ENCODE data around the gene UFD1.

Gene UFD1

GRCh38 chr22:19517919-19518611, 39.1 kb upstream of the UFD1 start:
- H3K27me3 ChIP-seq (ENCODE audit: low read depth, low read length), result 0 out of 2 replicates have a peak, but pooled peaks cover under 1% of the 10 kb centered on the region
- H3K36me3 ChIP-seq (replicated peaks; ENCODE audit: low read depth, low read length), result peaks cover 37% of the 10 kb centered on the region
- H3K79me2 ChIP-seq (ENCODE audit: low read length), result no peaks in the 10 kb centered on the region
- TF ChIP-seq EZH2phosphoT487 (IDR thresholded peaks at IDR 0.05; ENCODE audit: low read depth), result no peak
- TF ChIP-seq CTCF (IDR thresholded peaks at IDR 0.05; ENCODE audit: low read depth, low read length), result no peak
- no peaks in the 10 kb centered on the region for H3K4me1 ChIP-seq (ENCODE audit: low read length)
- H3K9ac ChIP-seq (ENCODE audit: low read length), result no peak overlapping the region
- no peak overlapping the region for H2AFZ ChIP-seq (ENCODE audit: low read depth, low read length)
- H3K4me3 ChIP-seq (ENCODE audit: low read length), result no peak overlapping the region
- H3K4me2 ChIP-seq (ENCODE audit: low read length), result no peak overlapping the region
- H4K20me1 ChIP-seq (ENCODE audit: insufficient read depth, low read length), result no peaks in the 10 kb centered on the region
- no peaks in the 10 kb centered on the region for H3K9me3 ChIP-seq (ENCODE audit: insufficient read depth, low read length)
- H3K27ac ChIP-seq (ENCODE audit: low read length), result no peak overlapping the region

- Histone ChIP-seq H3K9me3 (ENCODE audit: insufficient read depth, low read length) (no peaks in the 10 kb centered on the region), H4K20me1 (ENCODE audit: insufficient read depth, low read length) (no peaks in the 10 kb centered on the region; the same call in 1 of the 2 replicates), H3K4me3 (ENCODE audit: low read length) (no peak overlapping the region), H3K9ac (ENCODE audit: low read length) (no peak overlapping the region), H3K36me3 (replicated peaks; ENCODE audit: low read depth, low read length) (peaks cover 47% of the 10 kb centered on the region), H3K27me3 (ENCODE audit: low read depth, low read length) (no peaks in the 10 kb centered on the region), H2AFZ (ENCODE audit: low read depth, low read length) (no peak overlapping the region), H3K27ac (ENCODE audit: low read length) (no peak overlapping the region), H3K4me2 (ENCODE audit: low read length) (no peak overlapping the region), H3K4me1 (ENCODE audit: low read length) (no peaks in the 10 kb centered on the region), H3K79me2 (ENCODE audit: low read length) (no peaks in the 10 kb centered on the region)
- TF ChIP-seq EZH2phosphoT487 (IDR thresholded peaks at IDR 0.05; ENCODE audit: low read depth) (no peak), CTCF (IDR thresholded peaks at IDR 0.05; ENCODE audit: low read depth, low read length) (no peak)
These were observed 38.1 kb upstream of the UFD1 start for GRCh38 chr22:19517171-19517500.

GRCh38 chr22:19516378-19517170, 37.6 kb upstream of the UFD1 start:
- H3K36me3 ChIP-seq (replicated peaks; ENCODE audit: low read depth, low read length), result peaks cover 49% of the 10 kb centered on the region

More at GRCh38 chr22:19516378-19517170, 37.6 kb upstream of the UFD1 start:
- Histone ChIP-seq H3K4me3 (ENCODE audit: low read length) (no peak overlapping the region), H3K4me1 (ENCODE audit: low read length) (no peaks in the 10 kb centered on the region), H3K9me3 (ENCODE audit: insufficient read depth, low read length) (no peaks in the 10 kb centered on the region), H4K20me1 (ENCODE audit: insufficient read depth, low read length) (no peaks in the 10 kb centered on the region; the same call in 1 of the 2 replicates), H3K79me2 (ENCODE audit: low read length) (no peaks in the 10 kb centered on the region), H3K27me3 (ENCODE audit: low read depth, low read length) (no peaks in the 10 kb centered on the region), H2AFZ (ENCODE audit: low read depth, low read length) (no peak overlapping the region), H3K27ac (ENCODE audit: low read length) (no peak overlapping the region), H3K9ac (ENCODE audit: low read length) (no peak overlapping the region), H3K4me2 (ENCODE audit: low read length) (no peak overlapping the region)
- TF ChIP-seq EZH2phosphoT487 (IDR thresholded peaks at IDR 0.05; ENCODE audit: low read depth) (no peak), CTCF (IDR thresholded peaks at IDR 0.05; ENCODE audit: low read depth, low read length) (no peak)
